ENCODE measurements around the gene LAMB2. TPM values are rescaled to one million over a fixed set of nuclear protein-coding genes. Genes with fewer than 3 reads are reported as not detected.

The LAMB2 gene
- total RNA-seq, 1 experiment from 2014 or later, result 99.4 TPM

DNA sequence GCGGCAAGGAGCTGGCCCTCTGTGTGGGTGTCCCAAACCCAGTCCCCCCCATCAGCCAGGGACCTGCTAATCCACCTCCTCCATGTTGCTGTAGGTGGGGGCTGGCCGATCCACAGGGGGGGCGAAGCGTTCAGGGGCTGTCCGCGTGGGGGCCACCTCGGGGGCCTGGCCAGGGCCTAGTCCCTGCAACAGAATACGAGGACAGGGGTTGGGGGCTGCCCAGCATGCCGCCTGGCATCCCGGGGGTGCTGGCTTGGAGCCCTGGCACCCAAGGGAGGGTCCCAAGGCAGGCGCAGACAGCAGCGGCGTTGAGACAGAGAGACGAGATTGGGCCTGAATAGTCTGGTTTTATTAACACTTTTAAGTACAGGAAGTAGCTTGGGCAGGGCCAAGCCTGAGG, 24.5 kb downstream of the LAMB2 start:
- H3K36me3 ChIP-seq, result no peaks in the 10 kb centered on the region; the same call in 1 of the 2 replicates
- H3K4me3 ChIP-seq, result no peak overlapping the region
- no peaks in the 10 kb centered on the region for H3K9me3 ChIP-seq
- no peaks in the 10 kb centered on the region for H3K27me3 ChIP-seq
- DNase-seq, result no peak

DNA sequence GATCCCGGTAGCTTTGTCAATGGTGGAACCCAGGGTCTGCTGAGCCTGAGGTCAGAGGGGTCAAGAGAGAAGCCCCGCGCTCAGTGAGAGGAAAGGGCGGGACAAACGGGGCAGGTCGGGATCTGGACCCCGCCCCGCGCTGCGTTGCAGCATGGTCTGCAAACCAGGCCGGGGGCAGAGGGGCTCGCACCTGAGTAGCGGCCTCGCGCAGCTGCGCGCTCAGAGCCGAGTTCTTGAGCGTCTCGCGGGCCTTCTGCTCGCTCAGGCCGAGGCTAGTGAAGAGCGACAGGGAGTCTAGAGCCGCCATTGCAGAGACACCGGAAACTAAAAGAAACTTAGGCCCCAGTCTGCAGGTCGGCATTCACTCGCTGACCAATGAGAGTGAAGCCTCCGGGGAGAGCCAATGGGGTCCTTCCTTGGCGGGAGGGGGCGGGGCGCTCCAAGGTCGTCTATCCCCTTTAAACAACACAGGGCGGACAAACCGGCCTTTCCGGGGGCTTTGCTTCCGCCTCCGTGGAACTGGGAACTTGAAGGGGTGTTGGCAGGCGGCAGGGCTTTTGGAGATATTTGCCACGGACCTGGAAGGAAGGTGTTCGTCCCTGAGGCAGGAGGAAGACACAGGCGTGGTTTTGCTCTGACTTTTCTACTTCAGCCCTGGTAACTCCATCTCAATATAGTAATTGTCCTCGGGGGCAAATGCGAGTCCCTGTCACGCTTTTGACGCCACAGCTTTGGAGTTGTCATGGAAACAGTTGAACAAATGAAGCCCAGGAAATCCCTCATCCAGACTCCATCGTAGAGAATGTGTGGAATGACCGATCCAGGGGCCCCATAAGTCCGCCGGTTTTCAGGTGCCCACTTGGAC, 28.2 kb downstream of the LAMB2 start, which contains the start of gene QARS1:
Gene QARS1, minus strand, starts transcription at position 331 of the 865 bp plus-strand sequence. Its CDS starts 24 bp downstream, at position 307.
- no peaks in the 10 kb centered on the region for H3K9me3 ChIP-seq
- DNase-seq, result peak; percentile 85
- H3K27me3 ChIP-seq, result no peaks in the 10 kb centered on the region
- peak within 1 kb of the TSS; percentile 86 for H3K4me3 ChIP-seq
- peaks cover 20% of the 10 kb centered on the region for H3K36me3 ChIP-seq

DNA sequence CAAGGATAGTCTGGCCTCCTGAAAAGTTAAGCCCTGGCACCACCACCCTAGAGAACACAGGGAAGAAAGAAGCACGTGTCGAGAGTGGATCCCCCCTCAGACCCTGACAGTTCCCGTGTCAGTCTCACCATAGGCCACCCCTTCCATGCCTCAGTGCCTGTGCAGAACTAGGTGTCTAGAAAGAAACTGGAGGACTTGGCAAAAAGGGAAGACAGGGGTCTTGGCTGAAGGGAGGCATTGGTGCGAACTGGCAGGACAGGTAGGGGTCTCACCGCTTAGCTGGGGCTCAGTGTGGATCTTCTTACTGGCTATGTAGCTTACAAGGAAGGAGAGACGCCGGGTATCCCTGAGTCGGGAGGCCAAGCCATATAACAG, 28.8 kb downstream of the LAMB2 start:
- no peaks in the 10 kb centered on the region for H3K27me3 ChIP-seq
- DNase-seq, result no peak

GRCh38 chr3:49100046-49100615, 32.7 kb downstream of the LAMB2 start:
- no peaks in the 10 kb centered on the region for H3K27me3 ChIP-seq
- no peak overlapping the region for H3K4me3 ChIP-seq
- H3K9me3 ChIP-seq, result no peaks in the 10 kb centered on the region
- no peak for DNase-seq
- H3K36me3 ChIP-seq, result peaks cover 20% of the 10 kb centered on the region

More for the DNA sequence above, 28.8 kb downstream of the LAMB2 start:
- H3K9me3 ChIP-seq, result no peaks in the 10 kb centered on the region
- H3K4me3 ChIP-seq, result peak overlapping the region; percentile 86
- peaks cover 20% of the 10 kb centered on the region for H3K36me3 ChIP-seq

- no peak for DNase-seq
- Histone ChIP-seq H3K4me3 (no peak overlapping the region), H3K27me3 (no peaks in the 10 kb centered on the region), H3K9me3 (no peaks in the 10 kb centered on the region), H3K36me3 (peaks cover 20% of the 10 kb centered on the region)
Measured at GRCh38 chr3:49098910-49099630, 33.8 kb downstream of the LAMB2 start.

DNA sequence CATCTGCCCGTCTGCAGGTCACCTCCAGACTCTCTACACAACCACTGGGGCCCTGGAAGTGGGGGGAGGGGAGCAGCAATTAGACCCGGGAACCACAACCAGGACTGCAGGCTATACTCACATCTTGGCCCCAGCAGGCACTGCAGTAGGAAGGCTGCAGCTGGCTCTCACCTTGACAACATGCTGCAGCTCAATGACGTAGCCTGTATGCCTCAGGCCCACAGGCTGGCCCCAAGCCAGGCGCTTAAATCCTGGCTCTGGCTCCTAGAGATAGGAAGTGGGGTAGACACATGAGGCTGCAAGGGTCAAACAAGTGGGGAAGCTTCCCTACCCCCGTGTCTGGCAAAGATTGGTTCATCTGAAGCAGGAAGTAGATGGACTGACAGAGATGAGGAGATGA, 34.4 kb downstream of the LAMB2 start:
- Histone ChIP-seq H3K4me3 (no peak overlapping the region), H3K36me3 (peaks cover 20% of the 10 kb centered on the region), H3K9me3 (no peaks in the 10 kb centered on the region), H3K27me3 (no peaks in the 10 kb centered on the region)
- no peak for DNase-seq

GRCh38 chr3:49093853-49094767, 38.7 kb downstream of the LAMB2 start, which contains the start of gene QRICH1:
Gene QRICH1, minus strand, starts transcription at chr3:49094071. Its CDS starts 17,054 bp downstream, at chr3:49077017.
- Histone ChIP-seq H3K36me3 (peaks cover 7% of the 10 kb centered on the region), H3K27me3 (no peaks in the 10 kb centered on the region), H3K4me3 (peak within 1 kb of the TSS; percentile 81), H3K9me3 (no peaks in the 10 kb centered on the region)
- DNase-seq, result peak; percentile 95

DNA sequence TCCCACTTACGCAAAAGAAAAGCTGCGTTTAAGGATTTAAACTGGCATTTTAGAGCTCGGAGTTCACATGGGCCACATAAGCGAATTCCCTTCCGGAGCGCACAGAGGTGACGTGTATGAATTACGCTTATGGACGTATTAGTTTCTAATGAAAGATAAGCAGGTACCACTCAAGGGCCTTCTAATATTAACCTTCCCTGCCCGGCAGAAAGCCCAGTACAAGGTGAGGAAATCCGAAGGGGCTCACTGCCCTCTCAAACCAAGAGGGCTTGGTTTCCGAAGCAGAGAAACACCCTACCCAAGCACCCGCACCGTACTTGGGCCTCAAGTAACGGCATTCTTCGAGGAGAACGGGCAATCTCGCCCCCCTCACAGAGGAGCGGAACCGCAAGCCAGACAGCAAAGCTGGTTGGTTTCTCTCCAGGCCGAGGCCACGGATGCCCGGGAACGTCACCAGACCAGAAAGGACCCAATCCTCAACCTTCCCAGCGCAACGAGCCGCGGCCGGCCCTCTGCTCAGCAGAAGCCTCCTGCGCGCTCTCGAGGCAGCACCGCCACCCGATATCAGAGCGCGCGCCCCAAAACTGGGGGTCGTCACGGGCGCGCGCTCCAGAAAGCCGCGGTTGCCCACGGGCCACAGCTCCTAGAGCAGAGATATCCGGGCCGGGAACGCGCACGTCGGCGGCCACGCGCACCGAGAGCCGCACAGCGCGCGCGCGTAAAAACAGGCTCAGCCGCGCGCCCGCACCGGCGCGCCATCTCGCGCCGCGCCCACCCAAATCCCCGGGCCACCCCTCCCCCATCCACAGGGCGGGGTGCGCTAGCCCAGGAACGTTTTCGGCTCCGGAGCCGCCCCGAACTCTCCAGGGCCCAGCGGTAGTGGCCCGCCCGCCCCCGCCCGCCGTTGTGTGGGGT, 39.7 kb downstream of the LAMB2 start:
- Histone ChIP-seq H3K27me3 (no peaks in the 10 kb centered on the region), H3K4me3 (peak overlapping the region; percentile 81), H3K36me3 (peaks cover 7% of the 10 kb centered on the region), H3K9me3 (no peaks in the 10 kb centered on the region)
- DNase-seq, result peak; percentile 73

GRCh38 chr3:49081429-49081828, 51.4 kb downstream of the LAMB2 start:
- Histone ChIP-seq H3K9me3 (no peaks in the 10 kb centered on the region), H3K27me3 (no peaks in the 10 kb centered on the region), H3K36me3 (peaks cover 9% of the 10 kb centered on the region), H3K4me3 (no peak overlapping the region)
- DNase-seq, result no peak

DNA sequence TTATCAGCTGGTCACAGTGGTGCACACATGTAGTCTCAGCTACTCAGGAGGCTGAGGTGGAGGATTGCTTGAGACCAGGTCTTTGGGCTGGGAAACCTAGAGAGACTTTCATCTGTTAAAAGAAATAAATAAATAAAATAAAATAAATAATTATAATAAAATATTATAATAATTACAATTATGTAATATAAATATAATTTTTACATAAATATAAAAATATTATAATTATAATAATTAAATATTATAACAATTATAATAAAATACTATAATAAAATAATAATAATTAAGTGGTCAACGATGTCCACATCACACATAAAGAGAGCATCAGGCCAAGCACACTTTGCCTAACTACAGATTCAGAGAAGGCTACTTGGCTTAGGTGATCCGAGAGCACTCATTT, 53.6 kb downstream of the LAMB2 start:
- no peak for DNase-seq
- no peaks in the 10 kb centered on the region for H3K27me3 ChIP-seq
- no peak overlapping the region for H3K4me3 ChIP-seq

DNA sequence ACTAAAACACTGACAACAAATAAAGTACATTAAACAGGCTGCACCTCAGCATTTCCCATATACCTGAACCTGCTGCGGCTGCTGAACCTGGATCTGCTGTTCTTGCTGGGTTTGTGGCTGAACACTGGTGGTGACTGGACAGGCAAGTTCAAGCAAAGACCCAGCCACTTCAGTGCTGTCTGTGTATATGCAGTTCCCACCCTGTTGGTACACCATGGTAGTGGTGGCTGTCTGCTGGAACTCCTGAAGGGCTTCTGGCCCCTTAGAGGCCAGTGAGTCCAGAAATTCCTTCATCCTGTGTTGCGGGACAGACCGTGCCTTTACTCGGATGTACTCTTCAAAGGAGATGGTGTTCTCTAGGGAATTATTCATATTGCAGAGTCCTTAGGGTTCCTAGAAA, 56.2 kb downstream of the LAMB2 start:
- H3K27me3 ChIP-seq, result no peaks in the 10 kb centered on the region
- H3K4me3 ChIP-seq, result no peak overlapping the region
- H3K9me3 ChIP-seq, result no peaks in the 10 kb centered on the region
- H3K36me3 ChIP-seq, result peaks cover 23% of the 10 kb centered on the region
- no peak for DNase-seq

More for the DNA sequence above, 53.6 kb downstream of the LAMB2 start:
- peaks cover 20% of the 10 kb centered on the region for H3K36me3 ChIP-seq
- no peaks in the 10 kb centered on the region for H3K9me3 ChIP-seq

DNA sequence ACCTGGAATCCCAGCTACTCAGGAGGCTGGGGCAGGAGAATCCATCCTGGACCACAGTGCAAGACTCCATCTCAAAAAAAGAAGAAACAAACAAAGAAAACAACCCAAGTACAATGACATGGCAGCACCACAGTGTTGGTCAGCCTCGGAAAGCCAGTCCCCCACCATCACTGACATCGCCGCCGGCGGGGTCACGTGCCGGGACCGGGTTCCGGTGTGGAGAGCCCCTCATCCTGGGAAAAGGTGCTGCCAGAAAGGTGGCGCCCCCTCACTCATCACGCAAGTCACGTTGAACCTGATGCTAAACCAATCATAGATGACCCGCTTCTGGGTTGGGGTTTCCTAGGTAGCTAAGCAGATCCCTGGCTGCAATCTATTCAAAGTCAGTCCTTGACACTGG, 56.7 kb downstream of the LAMB2 start:
- Histone ChIP-seq H3K9me3 (no peaks in the 10 kb centered on the region), H3K27me3 (no peaks in the 10 kb centered on the region), H3K36me3 (peaks cover 25% of the 10 kb centered on the region), H3K4me3 (no peak overlapping the region)
- DNase-seq, result no peak

Measured in MG63 (cell line).